ENCODE data around the gene NSMCE3.

DNA sequence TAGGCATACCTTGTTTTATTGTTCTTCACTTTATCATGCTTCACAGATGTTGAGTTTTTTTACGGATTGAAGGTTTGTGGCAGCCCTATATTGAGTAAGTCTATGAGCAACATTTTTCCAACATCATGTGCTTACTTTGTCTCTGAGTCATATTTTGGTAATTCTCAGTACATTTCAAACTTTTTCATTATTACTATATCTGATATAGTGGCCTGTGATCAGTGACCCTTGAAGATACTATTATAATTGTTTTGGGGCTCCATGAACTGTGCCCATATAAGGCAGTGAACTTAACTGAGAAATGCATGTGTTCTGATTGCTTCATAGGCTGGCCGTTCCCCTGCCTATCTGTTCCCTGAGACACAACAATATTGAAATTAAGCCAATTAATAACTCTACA, 42.8 kb upstream of the NSMCE3 start:
- TF ChIP-seq, protein P1, sequence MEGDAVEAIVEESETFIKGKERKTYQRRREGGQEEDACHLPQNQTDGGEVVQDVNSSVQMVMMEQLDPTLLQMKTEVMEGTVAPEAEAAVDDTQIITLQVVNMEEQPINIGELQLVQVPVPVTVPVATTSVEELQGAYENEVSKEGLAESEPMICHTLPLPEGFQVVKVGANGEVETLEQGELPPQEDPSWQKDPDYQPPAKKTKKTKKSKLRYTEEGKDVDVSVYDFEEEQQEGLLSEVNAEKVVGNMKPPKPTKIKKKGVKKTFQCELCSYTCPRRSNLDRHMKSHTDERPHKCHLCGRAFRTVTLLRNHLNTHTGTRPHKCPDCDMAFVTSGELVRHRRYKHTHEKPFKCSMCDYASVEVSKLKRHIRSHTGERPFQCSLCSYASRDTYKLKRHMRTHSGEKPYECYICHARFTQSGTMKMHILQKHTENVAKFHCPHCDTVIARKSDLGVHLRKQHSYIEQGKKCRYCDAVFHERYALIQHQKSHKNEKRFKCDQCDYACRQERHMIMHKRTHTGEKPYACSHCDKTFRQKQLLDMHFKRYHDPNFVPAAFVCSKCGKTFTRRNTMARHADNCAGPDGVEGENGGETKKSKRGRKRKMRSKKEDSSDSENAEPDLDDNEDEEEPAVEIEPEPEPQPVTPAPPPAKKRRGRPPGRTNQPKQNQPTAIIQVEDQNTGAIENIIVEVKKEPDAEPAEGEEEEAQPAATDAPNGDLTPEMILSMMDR (IDR thresholded peaks at IDR 0.05; ENCODE audit: poor library complexity, severe bottlenecking): no peak
- TF ChIP-seq REST (IDR thresholded peaks at IDR 0.05; ENCODE audit: borderline replicate concordance) (no peak), TAF1 (IDR thresholded peaks at IDR 0.05; ENCODE audit: low read depth) (no peak), MXI1 (conservative IDR thresholded peaks at IDR 0.05; ENCODE audit: poor library complexity, severe bottlenecking) (no peak), SMC3 (conservative IDR thresholded peaks at IDR 0.05; ENCODE audit: poor library complexity) (no peak), EP300 (conservative IDR thresholded peaks at IDR 0.05; ENCODE audit: poor library complexity, severe bottlenecking) (no peak), RAD21 (conservative IDR thresholded peaks at IDR 0.05) (no peak), EZH2 (IDR thresholded peaks at IDR 0.05; ENCODE audit: borderline replicate concordance, insufficient read depth, low read length, poor library complexity, severe bottlenecking) (no peak)
